ENCODE results near the gene CLEC3A.
"Not testable (repeated sequence)": the region's sequence is repeated elsewhere in the genome, so short reads cannot be mapped to it uniquely, and the experiment has no call there.

The CLEC3A gene, protein sequence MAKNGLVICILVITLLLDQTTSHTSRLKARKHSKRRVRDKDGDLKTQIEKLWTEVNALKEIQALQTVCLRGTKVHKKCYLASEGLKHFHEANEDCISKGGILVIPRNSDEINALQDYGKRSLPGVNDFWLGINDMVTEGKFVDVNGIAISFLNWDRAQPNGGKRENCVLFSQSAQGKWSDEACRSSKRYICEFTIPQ

GRCh38 chr16:78022347-78023060 is at the start of gene CLEC3A:
TSS of gene CLEC3A (plus strand) at chr16:78022548. CDS start at chr16:78022627, 79 bp downstream.
- DNase-seq: no peak

DNA sequence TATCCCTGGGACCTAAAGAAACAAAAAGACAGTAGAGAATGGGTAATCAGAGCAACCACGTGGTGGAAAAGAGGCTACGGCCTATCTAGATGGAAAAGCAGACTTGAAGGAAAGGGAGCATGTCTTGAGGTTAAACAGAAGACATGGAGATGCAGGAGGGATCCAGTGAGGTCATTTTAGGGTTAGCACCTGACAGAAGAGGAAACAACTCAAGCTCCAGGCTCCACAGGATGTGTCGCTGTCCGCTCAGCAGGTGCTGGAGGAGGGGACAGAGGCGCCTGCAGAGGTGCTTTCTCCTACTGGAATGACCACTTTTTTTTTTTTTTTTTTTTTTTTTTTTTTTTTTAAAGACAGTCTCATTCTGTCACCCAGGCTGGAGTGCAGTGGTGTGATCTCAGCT is 47.5 kb upstream of the CLEC3A start:
- no peak for DNase-seq

DNA sequence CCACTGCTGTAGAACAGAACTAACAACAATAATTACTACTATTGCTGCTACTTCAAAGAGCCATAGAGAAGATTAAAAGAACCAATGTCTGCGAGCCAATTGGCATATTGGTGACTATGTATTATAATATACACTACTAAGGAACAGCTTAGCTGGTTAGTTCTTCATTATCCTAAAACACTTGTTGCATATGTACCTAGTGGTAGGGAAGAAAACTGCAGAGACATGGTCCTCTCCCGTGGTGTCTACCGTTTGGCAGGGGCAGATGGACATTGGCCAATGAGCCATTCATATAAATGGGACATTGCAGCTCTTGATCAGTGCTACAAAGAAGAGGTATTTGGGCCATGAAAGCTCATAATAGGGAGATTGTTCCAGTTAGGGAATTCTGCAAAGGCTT is 46.4 kb upstream of the CLEC3A start:
- DNase-seq: no peak

- no peak for DNase-seq
Measured at GRCh38 chr16:77977339-77977738, 45.0 kb upstream of the CLEC3A start.

GRCh38 chr16:77985111-77985510 is 37.2 kb upstream of the CLEC3A start:
- no peak for DNase-seq

DNA sequence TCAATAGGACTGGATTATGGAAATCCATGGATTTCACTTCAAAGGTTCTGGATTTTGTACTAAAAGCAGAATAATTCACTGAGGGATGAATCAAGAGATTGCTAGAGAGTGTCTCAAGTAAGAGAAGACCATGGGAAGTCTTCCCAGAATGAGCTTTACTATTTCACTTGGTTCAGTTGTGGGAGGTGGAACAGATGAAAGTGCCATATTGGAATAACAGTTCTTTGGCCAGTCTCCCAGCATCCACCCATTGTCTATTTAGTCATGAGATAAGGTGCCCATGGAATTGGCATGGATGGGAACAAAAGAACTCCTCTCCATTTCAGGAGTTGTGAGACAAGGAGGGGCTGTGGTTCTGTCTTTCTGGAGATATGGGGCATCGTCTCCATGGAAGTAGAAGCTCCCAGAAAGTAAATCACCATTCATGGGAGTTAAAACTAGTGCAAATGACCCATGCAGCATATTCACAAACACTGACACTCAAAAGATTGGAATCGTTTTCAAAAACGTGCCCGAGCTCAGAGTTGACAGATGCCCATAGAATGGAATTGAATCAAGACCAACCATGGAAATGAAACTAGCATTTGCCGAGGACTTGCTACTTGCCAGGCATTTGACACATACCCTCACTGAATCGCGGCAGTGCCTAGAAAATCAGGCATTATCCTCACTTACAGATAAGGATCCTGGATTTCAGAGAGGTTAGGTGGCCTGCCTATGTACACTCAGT is 36.2 kb upstream of the CLEC3A start:
- no peak for DNase-seq

- no peak for DNase-seq
Measured at GRCh38 chr16:77987810-77988209, 34.5 kb upstream of the CLEC3A start.

GRCh38 chr16:77989846-77990245 is 32.5 kb upstream of the CLEC3A start:
- no peak for DNase-seq

GRCh38 chr16:77991701-77992100 is 30.6 kb upstream of the CLEC3A start:
- DNase-seq: no peak

DNA sequence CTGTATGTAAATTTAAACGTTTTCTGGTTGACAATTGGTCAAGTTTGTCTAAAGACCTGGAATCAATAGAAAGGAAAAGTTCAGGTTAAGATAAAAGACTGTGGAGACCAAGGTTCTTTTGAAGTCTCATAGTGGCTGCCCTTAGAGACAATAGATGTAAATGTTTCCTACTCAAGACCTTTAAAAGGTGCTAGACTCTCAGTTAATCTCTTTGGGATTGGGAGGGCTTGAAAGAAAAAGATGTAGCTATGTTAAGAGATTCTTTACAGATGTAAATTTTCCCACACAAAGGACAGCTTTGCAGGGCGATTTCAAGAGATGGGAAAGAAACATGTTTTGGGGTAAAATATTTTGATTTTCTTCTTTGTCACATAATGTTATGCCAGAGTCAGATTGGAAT is 30.0 kb upstream of the CLEC3A start:
- DNase-seq: not testable (repeated sequence)

GRCh38 chr16:77993111-77993985 is 29.0 kb upstream of the CLEC3A start:
- no peak for DNase-seq

DNA sequence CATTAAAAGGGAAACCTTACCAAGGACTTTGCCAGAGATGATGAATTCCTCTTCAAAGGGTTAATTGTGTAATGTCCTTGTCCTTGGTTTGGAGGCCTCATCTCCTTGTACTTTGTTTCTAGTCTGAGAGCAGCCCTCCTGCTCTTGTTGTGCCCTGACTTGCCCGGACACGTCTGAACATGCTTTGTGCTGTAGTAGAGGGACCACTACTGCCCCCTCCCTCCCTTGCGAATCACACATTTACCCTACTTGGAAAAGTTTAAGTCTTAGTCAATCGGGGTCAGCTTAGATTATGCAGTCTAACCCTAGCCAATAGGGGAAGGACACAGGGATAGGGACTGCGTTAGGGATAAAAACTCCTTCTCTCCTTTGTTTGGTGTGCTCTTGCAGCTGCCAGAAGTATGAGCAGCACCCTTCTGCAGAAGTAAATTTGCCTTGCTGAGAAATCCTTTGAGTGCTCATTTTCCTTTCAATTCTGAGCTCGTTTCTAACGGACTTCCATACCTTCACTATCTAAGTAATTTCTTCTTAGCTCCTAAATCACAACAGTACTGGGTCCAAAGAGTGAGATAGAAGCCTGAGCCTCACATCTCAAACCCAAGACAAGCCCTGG is 26.4 kb upstream of the CLEC3A start:
- DNase-seq: no peak

DNA sequence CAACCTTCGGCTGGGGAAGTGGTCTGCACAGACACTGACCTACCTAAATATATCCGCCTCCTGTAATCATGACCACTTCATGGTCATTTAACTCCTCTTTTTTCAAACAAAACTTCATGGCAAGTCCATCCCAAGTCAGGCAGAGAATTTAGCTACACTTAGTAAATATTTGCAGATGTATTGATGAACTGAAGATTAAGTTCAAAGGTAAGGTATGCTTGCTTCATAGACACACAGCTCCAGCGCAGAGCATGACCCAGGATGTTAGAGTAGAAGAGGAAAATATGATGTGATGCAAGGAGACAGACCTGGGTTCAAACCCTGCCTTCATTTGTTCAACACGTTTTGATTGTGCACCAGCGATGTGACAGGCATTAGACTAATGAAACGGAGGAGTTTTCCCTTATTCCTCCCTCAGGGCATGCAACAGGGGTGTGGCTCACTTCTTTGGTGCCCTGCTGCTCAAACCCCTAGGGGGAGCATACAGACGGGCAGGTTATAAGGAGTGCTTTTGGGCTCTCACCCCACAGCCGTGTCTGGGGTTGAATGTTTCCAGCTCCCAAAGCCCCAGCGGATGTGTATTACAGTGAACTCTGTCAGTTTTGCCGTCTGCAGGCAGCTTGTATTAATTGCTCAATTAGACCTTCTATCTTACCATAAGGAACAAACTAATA is 23.9 kb upstream of the CLEC3A start:
- no peak for DNase-seq

DNA sequence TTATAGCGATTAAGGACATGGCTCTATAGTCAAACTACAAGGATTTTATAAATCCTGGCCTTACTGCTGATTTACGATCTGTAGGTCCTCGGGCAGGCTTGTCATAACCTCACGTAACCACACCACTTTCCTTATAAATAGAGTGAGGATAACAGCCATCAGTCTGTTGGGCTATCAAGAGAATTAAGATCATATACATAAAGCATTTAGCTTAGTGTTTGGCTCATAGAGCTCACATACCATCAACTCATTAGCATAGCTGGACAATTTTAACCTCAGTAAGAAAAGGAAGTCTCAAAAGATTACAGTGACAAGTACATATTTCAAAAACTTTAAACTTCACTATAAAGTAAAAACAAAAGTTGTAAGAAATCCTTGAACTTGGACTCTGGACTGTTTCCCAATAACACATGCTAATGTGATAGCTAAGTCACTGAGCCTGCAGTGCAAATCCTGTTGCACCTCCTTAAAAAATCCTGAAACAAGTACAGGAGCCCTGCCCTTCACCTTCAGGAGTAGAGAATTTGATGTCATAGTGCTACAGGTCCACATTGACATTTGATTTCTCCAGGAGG is 20.8 kb upstream of the CLEC3A start:
- DNase-seq: no peak

DNA sequence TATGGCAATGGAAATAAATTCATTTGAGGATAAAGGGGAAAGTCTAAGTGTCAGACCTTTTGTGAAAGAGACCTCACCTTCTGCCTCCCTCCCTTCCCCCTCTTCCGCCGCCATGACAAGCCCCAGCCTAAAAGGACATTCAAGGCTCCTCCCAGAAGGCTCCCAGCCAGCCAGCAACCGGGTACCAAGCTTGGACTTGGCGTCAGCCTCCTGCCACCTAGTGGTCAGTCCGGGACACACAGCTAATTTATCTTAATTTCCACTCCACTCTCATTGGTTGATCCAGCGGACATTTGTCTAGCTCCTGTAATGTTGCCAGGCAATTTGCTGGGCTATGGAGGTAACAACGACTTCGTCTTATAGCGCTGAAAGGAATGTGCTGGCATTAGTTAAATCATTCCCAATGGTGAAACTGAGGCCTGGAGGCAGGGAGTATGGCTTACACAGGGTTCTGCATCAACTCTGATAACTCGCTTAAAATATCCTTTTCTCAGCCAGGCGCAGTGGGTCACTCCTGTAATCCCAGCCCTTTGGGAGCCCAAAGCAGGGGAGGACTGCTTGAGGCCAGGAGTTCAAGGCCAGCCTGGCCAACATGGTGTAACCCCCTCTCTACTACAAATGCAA is 19.3 kb upstream of the CLEC3A start:
- peak; percentile 44 for DNase-seq

DNA sequence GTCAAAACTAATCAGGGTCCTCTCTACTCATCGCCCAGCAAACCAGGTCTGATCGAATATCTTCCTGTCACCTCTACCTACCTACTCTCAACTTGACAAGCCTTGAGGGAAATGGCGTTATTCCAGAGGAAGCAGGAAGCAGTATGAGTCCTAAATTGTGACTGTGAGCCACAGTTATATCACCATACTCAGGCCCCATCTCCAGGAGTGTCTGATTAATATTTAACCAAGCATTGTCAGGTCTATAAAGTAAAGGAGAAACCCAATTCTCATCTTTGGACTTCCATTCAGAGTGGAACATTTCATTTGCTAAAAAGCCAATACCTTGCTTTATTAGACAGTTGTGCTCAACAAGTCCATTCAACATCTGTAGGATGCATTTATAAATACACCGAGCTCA is 17.8 kb upstream of the CLEC3A start:
- DNase-seq: no peak

DNA sequence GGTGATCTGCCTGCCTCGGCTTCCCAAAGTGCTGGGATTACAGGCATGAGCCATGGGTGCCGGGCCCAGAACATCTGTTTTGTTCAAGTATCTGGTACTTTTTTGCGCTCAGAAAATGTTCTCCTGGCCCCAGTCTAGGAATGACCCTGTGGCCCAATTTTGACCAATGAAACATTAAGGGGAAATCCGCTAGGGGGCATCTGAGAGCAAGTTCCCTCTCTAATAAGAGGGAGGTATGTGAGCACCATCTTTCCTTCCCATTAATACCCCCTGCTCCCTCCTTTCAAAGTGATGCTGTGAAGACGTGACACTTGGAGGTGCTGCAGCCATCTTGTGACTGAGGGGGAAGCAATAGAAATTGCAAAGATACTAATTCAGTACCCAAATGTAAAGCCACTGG is 16.5 kb upstream of the CLEC3A start:
- no peak for DNase-seq

DNA sequence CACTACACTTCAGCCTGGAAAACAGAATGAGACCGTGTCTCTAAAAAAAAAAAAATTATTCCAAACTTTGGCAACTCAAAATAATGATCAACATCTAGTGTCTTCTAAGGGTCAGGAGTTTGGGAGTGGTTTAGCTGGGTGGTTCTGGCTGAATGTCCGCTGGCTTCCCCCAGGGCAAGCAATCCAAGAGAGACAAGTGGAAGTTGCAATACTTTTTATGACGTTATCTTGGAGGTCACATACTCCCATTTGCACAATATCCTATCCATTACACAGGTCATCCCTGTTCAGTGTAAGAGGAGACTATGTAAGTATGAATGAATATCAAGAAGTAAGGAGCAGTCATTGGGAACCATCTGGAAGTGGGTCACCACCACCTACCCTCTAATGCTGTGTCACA is 15.2 kb upstream of the CLEC3A start:
- DNase-seq: no peak

DNA sequence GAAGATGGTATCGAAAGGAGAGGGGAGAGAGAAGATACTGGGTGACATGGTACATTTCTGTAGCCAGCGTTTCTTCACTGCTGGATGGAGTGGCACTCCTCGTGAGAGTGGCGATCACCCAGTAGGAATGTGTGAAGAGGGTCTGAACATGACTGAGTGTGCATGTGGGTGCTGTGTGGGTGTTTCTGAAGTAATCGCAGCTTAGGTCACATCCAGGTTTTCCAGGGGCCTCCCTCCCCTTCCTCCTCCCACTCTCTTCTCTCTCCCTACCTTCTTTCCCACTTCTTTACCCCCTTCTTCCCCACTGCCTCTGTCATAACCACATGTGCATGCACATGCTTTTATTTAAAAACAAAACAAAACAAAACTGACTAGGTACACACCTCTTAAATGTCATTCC is 1.8 kb downstream of the CLEC3A start:
- no peak for DNase-seq

DNA sequence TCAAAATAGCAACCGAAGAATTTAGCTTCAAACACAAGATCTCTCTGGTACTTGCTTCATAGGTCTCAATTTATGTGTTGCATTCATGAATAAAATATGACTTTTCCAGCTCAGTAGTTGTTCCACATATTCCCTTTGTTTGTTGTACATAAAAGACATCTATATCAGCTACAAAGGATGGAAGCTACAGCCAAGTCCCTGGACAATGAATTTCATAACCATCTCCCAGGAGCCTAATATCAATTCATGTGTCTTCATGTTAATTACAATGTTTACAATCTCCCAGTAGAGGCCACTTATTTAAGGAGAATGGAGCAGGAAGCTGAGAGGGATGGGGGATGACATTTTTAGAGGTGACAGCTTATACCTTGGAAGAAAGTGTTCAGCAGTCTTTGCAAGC is 3.3 kb downstream of the CLEC3A start:
- no peak for DNase-seq

DNA sequence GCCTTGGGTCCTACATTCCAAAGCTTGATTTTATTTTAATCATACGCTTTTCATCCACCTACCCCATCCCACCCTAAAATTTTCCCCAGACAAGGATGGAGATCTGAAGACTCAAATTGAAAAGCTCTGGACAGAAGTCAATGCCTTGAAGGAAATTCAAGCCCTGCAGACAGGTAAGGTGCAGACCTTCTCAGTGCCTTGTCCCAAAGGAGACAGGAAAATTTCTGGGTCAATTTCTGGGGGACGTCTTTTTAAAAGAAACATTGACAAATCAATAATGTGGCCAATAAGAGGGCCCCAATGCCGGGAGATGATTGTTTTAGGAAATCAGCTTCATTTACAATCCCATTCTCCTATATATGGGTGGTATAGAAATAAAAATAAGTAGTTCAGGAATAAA is 5.7 kb downstream of the CLEC3A start:
- no peak for DNase-seq

All from activated T-cell treated with anti-CD3 and anti-CD28 coated beads for 4 hours (primary cell).